ENCODE measurements around the gene PDGFD. TPM values are rescaled to one million over a fixed set of nuclear protein-coding genes. Genes with fewer than 3 reads are reported as not detected.

Gene PDGFD
- polyA plus RNA-seq, 1 of the 3 experiments (the other 2 are of a cell fraction) = 4.8 TPM

DNA sequence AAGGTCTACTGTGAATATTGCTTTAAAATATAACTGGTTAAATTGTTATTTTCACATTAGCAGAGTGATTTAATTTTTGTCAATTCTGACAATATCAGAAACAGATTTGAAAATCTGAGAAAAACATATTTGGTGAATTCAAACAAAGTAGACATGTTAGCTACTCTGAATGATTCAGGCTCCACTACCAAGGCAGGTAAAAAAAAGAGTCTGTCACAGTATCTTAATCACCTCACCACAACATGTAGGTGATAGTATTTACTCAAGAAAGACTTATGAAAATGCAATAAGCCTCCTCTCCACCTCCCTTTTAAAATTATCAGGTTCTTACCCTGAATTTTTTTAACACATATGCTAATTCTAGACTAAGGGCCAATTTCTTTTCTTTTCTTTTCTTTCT is 85.0 kb downstream of the PDGFD start:
- POLR2A ChIA-PET = no interaction called here
- H3K9me3 ChIP-seq = no peaks in the 10 kb centered on the region

DNA sequence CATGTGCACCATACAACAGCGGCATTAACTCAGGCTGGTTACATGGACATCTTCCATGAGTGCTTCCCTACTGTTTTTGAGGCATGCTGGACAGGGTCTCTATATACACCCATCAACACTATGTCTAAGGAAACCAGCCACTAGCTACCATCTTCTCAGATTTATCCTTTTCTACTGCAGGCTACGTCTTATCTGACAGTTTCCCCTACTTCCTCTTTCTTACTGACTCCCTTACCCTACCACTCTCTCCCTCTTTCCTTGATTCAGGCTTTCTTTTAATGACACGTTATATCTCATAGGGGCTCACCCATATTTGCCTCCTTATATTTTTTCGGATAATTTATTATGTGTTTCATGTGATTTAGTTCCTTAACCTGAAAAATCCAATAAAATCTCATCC is 85.7 kb downstream of the PDGFD start:
- CTCF ChIA-PET = no interaction called here
- no peak for DNase-seq
- H3K27ac ChIP-seq (ENCODE audit: low read depth in 2 of 2, low read length in 1 of 2) = no peak overlapping the region
- no peaks in the 10 kb centered on the region for H3K9me3 ChIP-seq
- H3F3A ChIP-seq (replicated peaks; ENCODE audit: insufficient read depth) = no peaks in the 10 kb centered on the region
- H4K20me1 ChIP-seq (ENCODE audit: insufficient read depth) = no peaks in the 10 kb centered on the region
- 90% methylated on average over 4 of the region's 4 CpGs for whole genome bisulfite sequencing (ENCODE audit: low lambda C conversion rate)
- H3K9ac ChIP-seq = no peak overlapping the region
- H3K79me2 ChIP-seq (ENCODE audit: insufficient read depth) = no peaks in the 10 kb centered on the region
- H3K9me2 ChIP-seq = no peaks in the 10 kb centered on the region
- H3K27me3 ChIP-seq (ENCODE audit: insufficient read depth) = no peaks in the 10 kb centered on the region
- H3K4me3 ChIP-seq (ENCODE audit: low read depth in 2 of 2, low read length in 1 of 2) = no peak overlapping the region
- H3K4me2 ChIP-seq = no peak overlapping the region
- POLR2A ChIA-PET = no interaction called here
- H3K36me3 ChIP-seq (replicated peaks in 1 of 2; ENCODE audit: control insufficient read depth in 1 of 2, insufficient read depth in 2 of 2, low read length in 1 of 2) = no peaks in the 10 kb centered on the region
- H3K4me1 ChIP-seq (ENCODE audit: control insufficient read depth in 1 of 2, insufficient read depth in 2 of 2, low read depth in 1 of 2, low read length in 1 of 2) = no peaks in the 10 kb centered on the region
- H2AFZ ChIP-seq (ENCODE audit: low read depth) = no peak overlapping the region
- TF ChIP-seq EZH2phosphoT487 (IDR thresholded peaks at IDR 0.05; ENCODE audit: borderline replicate concordance, low read depth) (no peak), GABPA (IDR thresholded peaks at IDR 0.05; ENCODE audit: low read depth) (no peak), NRF1 (IDR thresholded peaks at IDR 0.05; ENCODE audit: low read depth, low read length) (no peak), YY1 (IDR thresholded peaks at IDR 0.05; ENCODE audit: low read depth) (no peak), FOXM1 (IDR thresholded peaks at IDR 0.05; ENCODE audit: low read depth) (no peak), NFIC (IDR thresholded peaks at IDR 0.05; ENCODE audit: borderline replicate concordance) (no peak), GATA2 (CRISPR knock-in tag; IDR thresholded peaks at IDR 0.05) (no peak), SMC3 (IDR thresholded peaks at IDR 0.05; ENCODE audit: low read depth, low read length) (no peak), EP300 (IDR thresholded peaks at IDR 0.05; ENCODE audit: borderline replicate concordance in 1 of 2, low read depth in 1 of 2, low read length in 1 of 2) (no peak), TEAD4 (IDR thresholded peaks at IDR 0.05; ENCODE audit: borderline replicate concordance, insufficient read depth) (no peak)
- TF ChIP-seq, protein P1, sequence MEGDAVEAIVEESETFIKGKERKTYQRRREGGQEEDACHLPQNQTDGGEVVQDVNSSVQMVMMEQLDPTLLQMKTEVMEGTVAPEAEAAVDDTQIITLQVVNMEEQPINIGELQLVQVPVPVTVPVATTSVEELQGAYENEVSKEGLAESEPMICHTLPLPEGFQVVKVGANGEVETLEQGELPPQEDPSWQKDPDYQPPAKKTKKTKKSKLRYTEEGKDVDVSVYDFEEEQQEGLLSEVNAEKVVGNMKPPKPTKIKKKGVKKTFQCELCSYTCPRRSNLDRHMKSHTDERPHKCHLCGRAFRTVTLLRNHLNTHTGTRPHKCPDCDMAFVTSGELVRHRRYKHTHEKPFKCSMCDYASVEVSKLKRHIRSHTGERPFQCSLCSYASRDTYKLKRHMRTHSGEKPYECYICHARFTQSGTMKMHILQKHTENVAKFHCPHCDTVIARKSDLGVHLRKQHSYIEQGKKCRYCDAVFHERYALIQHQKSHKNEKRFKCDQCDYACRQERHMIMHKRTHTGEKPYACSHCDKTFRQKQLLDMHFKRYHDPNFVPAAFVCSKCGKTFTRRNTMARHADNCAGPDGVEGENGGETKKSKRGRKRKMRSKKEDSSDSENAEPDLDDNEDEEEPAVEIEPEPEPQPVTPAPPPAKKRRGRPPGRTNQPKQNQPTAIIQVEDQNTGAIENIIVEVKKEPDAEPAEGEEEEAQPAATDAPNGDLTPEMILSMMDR (IDR thresholded peaks at IDR 0.05) = no peak

More for the DNA sequence above, 85.0 kb downstream of the PDGFD start:
- no peaks in the 10 kb centered on the region for H3K4me1 ChIP-seq (ENCODE audit: control insufficient read depth in 1 of 2, insufficient read depth in 2 of 2, low read depth in 1 of 2, low read length in 1 of 2)
- no peak overlapping the region for H3K27ac ChIP-seq (ENCODE audit: low read depth in 2 of 2, low read length in 1 of 2)
- no peak for DNase-seq
- no peak overlapping the region for H3K4me2 ChIP-seq
- CTCF ChIA-PET = no interaction called here
- H3K27me3 ChIP-seq (ENCODE audit: insufficient read depth) = no peaks in the 10 kb centered on the region
- TF ChIP-seq, protein P1 (IDR thresholded peaks at IDR 0.05) = no peak
- no peak for TF ChIP-seq GATA2 (CRISPR knock-in tag; IDR thresholded peaks at IDR 0.05)
- no peak for TF ChIP-seq EP300 (IDR thresholded peaks at IDR 0.05; ENCODE audit: borderline replicate concordance in 1 of 2, low read depth in 1 of 2, low read length in 1 of 2)
- TF ChIP-seq FOXJ3 (CRISPR knock-in tag; IDR thresholded peaks at IDR 0.05) = no peak
- no peak for TF ChIP-seq RAD21 (IDR thresholded peaks at IDR 0.05; ENCODE audit: low read length)
- TF ChIP-seq YY1 (IDR thresholded peaks at IDR 0.05; ENCODE audit: low read depth) = no peak
- no peak for TF ChIP-seq POLR2AphosphoS5 (IDR thresholded peaks at IDR 0.05; ENCODE audit: low read depth, low read length)
- TF ChIP-seq CHD2 (IDR thresholded peaks at IDR 0.05; ENCODE audit: low read length, partially characterized antibody) = no peak
- TF ChIP-seq, protein P2, sequence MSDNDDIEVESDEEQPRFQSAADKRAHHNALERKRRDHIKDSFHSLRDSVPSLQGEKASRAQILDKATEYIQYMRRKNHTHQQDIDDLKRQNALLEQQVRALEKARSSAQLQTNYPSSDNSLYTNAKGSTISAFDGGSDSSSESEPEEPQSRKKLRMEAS (IDR thresholded peaks at IDR 0.05; ENCODE audit: low read depth) = no peak
- no peak for TF ChIP-seq FOXM1 (IDR thresholded peaks at IDR 0.05; ENCODE audit: low read depth)
- TF ChIP-seq, protein P3, sequence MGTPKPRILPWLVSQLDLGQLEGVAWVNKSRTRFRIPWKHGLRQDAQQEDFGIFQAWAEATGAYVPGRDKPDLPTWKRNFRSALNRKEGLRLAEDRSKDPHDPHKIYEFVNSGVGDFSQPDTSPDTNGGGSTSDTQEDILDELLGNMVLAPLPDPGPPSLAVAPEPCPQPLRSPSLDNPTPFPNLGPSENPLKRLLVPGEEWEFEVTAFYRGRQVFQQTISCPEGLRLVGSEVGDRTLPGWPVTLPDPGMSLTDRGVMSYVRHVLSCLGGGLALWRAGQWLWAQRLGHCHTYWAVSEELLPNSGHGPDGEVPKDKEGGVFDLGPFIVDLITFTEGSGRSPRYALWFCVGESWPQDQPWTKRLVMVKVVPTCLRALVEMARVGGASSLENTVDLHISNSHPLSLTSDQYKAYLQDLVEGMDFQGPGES (IDR thresholded peaks at IDR 0.05; ENCODE audit: low read depth, low read length) = no peak
- TF ChIP-seq RCOR1 (IDR thresholded peaks at IDR 0.05; ENCODE audit: low read length) = no peak
- TF ChIP-seq, protein P4, sequence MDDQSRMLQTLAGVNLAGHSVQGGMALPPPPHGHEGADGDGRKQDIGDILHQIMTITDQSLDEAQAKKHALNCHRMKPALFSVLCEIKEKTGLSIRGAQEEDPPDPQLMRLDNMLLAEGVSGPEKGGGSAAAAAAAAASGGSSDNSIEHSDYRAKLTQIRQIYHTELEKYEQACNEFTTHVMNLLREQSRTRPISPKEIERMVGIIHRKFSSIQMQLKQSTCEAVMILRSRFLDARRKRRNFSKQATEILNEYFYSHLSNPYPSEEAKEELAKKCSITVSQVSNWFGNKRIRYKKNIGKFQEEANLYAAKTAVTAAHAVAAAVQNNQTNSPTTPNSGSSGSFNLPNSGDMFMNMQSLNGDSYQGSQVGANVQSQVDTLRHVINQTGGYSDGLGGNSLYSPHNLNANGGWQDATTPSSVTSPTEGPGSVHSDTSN (IDR thresholded peaks at IDR 0.05) = no peak
- no peak for TF ChIP-seq JUND (IDR thresholded peaks at IDR 0.05)
- TF ChIP-seq MEF2A (IDR thresholded peaks at IDR 0.05; ENCODE audit: borderline replicate concordance, low read depth) = no peak
- no peak for TF ChIP-seq FOSL2 (IDR thresholded peaks at IDR 0.05; ENCODE audit: borderline replicate concordance, low read depth)
- TF ChIP-seq ELF1 (IDR thresholded peaks at IDR 0.05) = no peak
- TF ChIP-seq TCF12 (IDR thresholded peaks at IDR 0.05) = no peak
- no peak for TF ChIP-seq NFIC (IDR thresholded peaks at IDR 0.05; ENCODE audit: borderline replicate concordance)
- no peaks in the 10 kb centered on the region for H4K20me1 ChIP-seq (ENCODE audit: insufficient read depth)
- no peaks in the 10 kb centered on the region for H3K9me2 ChIP-seq
- no peaks in the 10 kb centered on the region for H3K79me2 ChIP-seq (ENCODE audit: insufficient read depth)
- H3K9ac ChIP-seq = no peak overlapping the region
- H2AFZ ChIP-seq (ENCODE audit: low read depth) = no peak overlapping the region
- no peaks in the 10 kb centered on the region for H3K36me3 ChIP-seq (replicated peaks in 1 of 2; ENCODE audit: control insufficient read depth in 1 of 2, insufficient read depth in 2 of 2, low read length in 1 of 2)
- no peak overlapping the region for H3K4me3 ChIP-seq (ENCODE audit: low read depth in 2 of 2, low read length in 1 of 2)
- H3F3A ChIP-seq (replicated peaks; ENCODE audit: insufficient read depth) = no peaks in the 10 kb centered on the region
